Measurements from ENCODE around the gene BDKRB1. TPM values are rescaled to one million over a fixed set of nuclear protein-coding genes. Genes with fewer than 3 reads are reported as not detected.

The BDKRB1 gene
- total RNA-seq, 1 donor from 2014 or later, result 0.20 TPM

- H3K9ac ChIP-seq (ENCODE audit: low read length), result no peak overlapping the region
- H3K4me3 ChIP-seq (ENCODE audit: insufficient read depth, low read depth, low read length), result no peak overlapping the region
- no peak overlapping the region for H2AFZ ChIP-seq (ENCODE audit: low read depth, low read length)
- H3K9me3 ChIP-seq (ENCODE audit: insufficient read depth, low read depth, low read length), result no peaks in the 10 kb centered on the region
- H3K27me3 ChIP-seq (ENCODE audit: insufficient read depth, low read length), result no peaks in the 10 kb centered on the region
- no peaks in the 10 kb centered on the region for H3K4me1 Mint-ChIP-seq (ENCODE audit: low read depth, unreplicated experiment)
- peaks cover 6% of the 10 kb centered on the region for H3K36me3 Mint-ChIP-seq (ENCODE audit: low read depth, unreplicated experiment)
- no peak overlapping the region for H3K4me3 Mint-ChIP-seq (ENCODE audit: unreplicated experiment)
- no peaks in the 10 kb centered on the region for H3K9me3 Mint-ChIP-seq (ENCODE audit: unreplicated experiment)
- H3K4me2 ChIP-seq (ENCODE audit: low read length), result no peak overlapping the region
- no peaks in the 10 kb centered on the region for H4K20me1 ChIP-seq (ENCODE audit: insufficient read depth, low read length)
- no peak for DNase-seq (ENCODE audit: low read depth)
- H3K27me3 Mint-ChIP-seq (ENCODE audit: low read depth, unreplicated experiment), result no peaks in the 10 kb centered on the region
- no peak for FAIRE-seq
- no peaks in the 10 kb centered on the region for H3K79me2 ChIP-seq (ENCODE audit: insufficient read depth, low read length)
- no peaks in the 10 kb centered on the region for H3K4me1 ChIP-seq (ENCODE audit: insufficient read depth, low read length)
- TF ChIP-seq EZH2 (IDR thresholded peaks at IDR 0.05; ENCODE audit: insufficient read depth, low read length), result no peak
- TF ChIP-seq, protein P1, sequence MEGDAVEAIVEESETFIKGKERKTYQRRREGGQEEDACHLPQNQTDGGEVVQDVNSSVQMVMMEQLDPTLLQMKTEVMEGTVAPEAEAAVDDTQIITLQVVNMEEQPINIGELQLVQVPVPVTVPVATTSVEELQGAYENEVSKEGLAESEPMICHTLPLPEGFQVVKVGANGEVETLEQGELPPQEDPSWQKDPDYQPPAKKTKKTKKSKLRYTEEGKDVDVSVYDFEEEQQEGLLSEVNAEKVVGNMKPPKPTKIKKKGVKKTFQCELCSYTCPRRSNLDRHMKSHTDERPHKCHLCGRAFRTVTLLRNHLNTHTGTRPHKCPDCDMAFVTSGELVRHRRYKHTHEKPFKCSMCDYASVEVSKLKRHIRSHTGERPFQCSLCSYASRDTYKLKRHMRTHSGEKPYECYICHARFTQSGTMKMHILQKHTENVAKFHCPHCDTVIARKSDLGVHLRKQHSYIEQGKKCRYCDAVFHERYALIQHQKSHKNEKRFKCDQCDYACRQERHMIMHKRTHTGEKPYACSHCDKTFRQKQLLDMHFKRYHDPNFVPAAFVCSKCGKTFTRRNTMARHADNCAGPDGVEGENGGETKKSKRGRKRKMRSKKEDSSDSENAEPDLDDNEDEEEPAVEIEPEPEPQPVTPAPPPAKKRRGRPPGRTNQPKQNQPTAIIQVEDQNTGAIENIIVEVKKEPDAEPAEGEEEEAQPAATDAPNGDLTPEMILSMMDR (IDR thresholded peaks at IDR 0.05; ENCODE audit: insufficient read depth, low read depth, low read length), result no peak
- peaks cover 6% of the 10 kb centered on the region for H3K36me3 ChIP-seq (ENCODE audit: insufficient read depth, low read length)
- H3K27ac ChIP-seq (ENCODE audit: low read depth, low read length), result no peak overlapping the region
- H3K27ac Mint-ChIP-seq (ENCODE audit: unreplicated experiment), result no peak overlapping the region
These were observed 48.0 kb downstream of the BDKRB1 start for GRCh38 chr14:96303981-96304380.

GRCh38 chr14:96304956-96305355 is 48.9 kb downstream of the BDKRB1 start:
- Histone ChIP-seq H3K4me2 (ENCODE audit: low read length) (no peak overlapping the region), H4K20me1 (ENCODE audit: insufficient read depth, low read length) (no peaks in the 10 kb centered on the region), H3K27me3 (ENCODE audit: insufficient read depth, low read length) (no peaks in the 10 kb centered on the region), H3K9ac (ENCODE audit: low read length) (no peak overlapping the region), H3K36me3 (ENCODE audit: insufficient read depth, low read length) (peaks cover 14% of the 10 kb centered on the region), H3K9me3 (ENCODE audit: insufficient read depth, low read depth, low read length) (no peaks in the 10 kb centered on the region), H3K79me2 (ENCODE audit: insufficient read depth, low read length) (no peaks in the 10 kb centered on the region), H3K4me1 (ENCODE audit: insufficient read depth, low read length) (no peaks in the 10 kb centered on the region), H3K27ac (ENCODE audit: low read depth, low read length) (no peak overlapping the region), H3K4me3 (ENCODE audit: insufficient read depth, low read depth, low read length) (no peak overlapping the region), H2AFZ (ENCODE audit: low read depth, low read length) (no peak overlapping the region)
- no peak for TF ChIP-seq EZH2 (IDR thresholded peaks at IDR 0.05; ENCODE audit: insufficient read depth, low read length)
- TF ChIP-seq, protein P1 (IDR thresholded peaks at IDR 0.05; ENCODE audit: insufficient read depth, low read depth, low read length), result no peak
- Mint-ChIP-seq H3K36me3 (ENCODE audit: low read depth, unreplicated experiment) (peaks cover 6% of the 10 kb centered on the region), H3K9me3 (ENCODE audit: unreplicated experiment) (no peaks in the 10 kb centered on the region), H3K27ac (ENCODE audit: unreplicated experiment) (no peak overlapping the region), H3K4me3 (ENCODE audit: unreplicated experiment) (no peak overlapping the region), H3K4me1 (ENCODE audit: low read depth, unreplicated experiment) (no peaks in the 10 kb centered on the region), H3K27me3 (ENCODE audit: low read depth, unreplicated experiment) (no peaks in the 10 kb centered on the region)
- no peak for DNase-seq (ENCODE audit: low read depth)
- no peak for FAIRE-seq

DNA sequence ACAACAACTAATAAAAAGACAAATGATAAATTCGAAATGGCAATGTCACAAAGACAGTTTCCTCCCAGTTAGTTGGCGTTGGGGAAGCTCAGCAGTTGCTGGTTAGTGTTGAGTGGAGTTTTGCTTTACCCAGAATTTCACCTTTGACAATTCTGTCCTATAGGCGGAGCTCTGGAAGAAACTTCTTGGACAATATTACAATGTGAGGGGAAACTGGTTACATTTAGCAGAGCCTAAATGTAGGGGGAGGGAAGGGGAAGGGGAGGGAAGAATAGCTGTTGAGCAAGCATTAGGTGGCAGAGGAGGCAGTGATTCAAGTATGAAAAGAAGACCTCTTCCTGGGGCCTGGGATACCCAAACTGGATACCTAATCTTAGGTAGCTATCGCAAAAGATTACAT is 51.4 kb downstream of the BDKRB1 start:
- no peaks in the 10 kb centered on the region for H3K27me3 Mint-ChIP-seq (ENCODE audit: low read depth, unreplicated experiment)
- Histone ChIP-seq H3K9me3 (ENCODE audit: insufficient read depth, low read depth, low read length) (no peaks in the 10 kb centered on the region), H3K4me2 (ENCODE audit: low read length) (no peak overlapping the region), H3K79me2 (ENCODE audit: insufficient read depth, low read length) (no peaks in the 10 kb centered on the region), H3K36me3 (ENCODE audit: insufficient read depth, low read length) (peaks cover 16% of the 10 kb centered on the region), H3K27ac (ENCODE audit: low read depth, low read length) (no peak overlapping the region), H4K20me1 (ENCODE audit: insufficient read depth, low read length) (no peaks in the 10 kb centered on the region), H3K27me3 (ENCODE audit: insufficient read depth, low read length) (no peaks in the 10 kb centered on the region), H3K9ac (ENCODE audit: low read length) (no peak overlapping the region), H2AFZ (ENCODE audit: low read depth, low read length) (no peak overlapping the region), H3K4me3 (ENCODE audit: insufficient read depth, low read depth, low read length) (no peak overlapping the region), H3K4me1 (ENCODE audit: insufficient read depth, low read length) (no peaks in the 10 kb centered on the region)
- no peak overlapping the region for H3K27ac Mint-ChIP-seq (ENCODE audit: unreplicated experiment)
- no peak overlapping the region for H3K4me3 Mint-ChIP-seq (ENCODE audit: unreplicated experiment)
- H3K4me1 Mint-ChIP-seq (ENCODE audit: low read depth, unreplicated experiment), result no peaks in the 10 kb centered on the region
- FAIRE-seq, result no peak
- DNase-seq (ENCODE audit: low read depth), result no peak
- H3K9me3 Mint-ChIP-seq (ENCODE audit: unreplicated experiment), result no peaks in the 10 kb centered on the region
- H3K36me3 Mint-ChIP-seq (ENCODE audit: low read depth, unreplicated experiment), result peaks cover 3% of the 10 kb centered on the region
- TF ChIP-seq, protein P1 (IDR thresholded peaks at IDR 0.05; ENCODE audit: insufficient read depth, low read depth, low read length), result no peak
- TF ChIP-seq EZH2 (IDR thresholded peaks at IDR 0.05; ENCODE audit: insufficient read depth, low read length), result no peak
